HepG2 (cell line): ENCODE results near the gene TRAK1. TPM values are rescaled to one million over a fixed set of nuclear protein-coding genes. Genes with fewer than 3 reads are reported as not detected.

ENCODE experiments used
- ATAC-seq: fragments of 200-7000 bp; cut with Tn5 transposase; 3 replicates; pipeline ENCODE4 v1.9.1; 2020; ENCODE audit warnings: mild to moderate bottlenecking, moderate library complexity
- BruUV-seq: library from RNA; stranded (reverse); fragments of 400-500 nt; replicated peaks from 2 replicates; lab custom pipeline; 2021; lab: Mats Ljungman, UMichigan
- CTCF ChIA-PET: fragments of 300-600 bp; formaldehyde crosslinking; extraction: SDS; loops from one replicate; lab custom pipeline; 2021; ENCODE audit warnings: low total read pairs, inconsistent platforms, low intra/inter-chr PET ratio; lab: Yijun Ruan, JAX
- POLR2A ChIA-PET: fragments of 350-600 bp; sonication (Branson Sonifier 250); formaldehyde crosslinking; loops from one replicate; lab custom pipeline; 2020; ENCODE audit warnings: antibody characterized with exemption, inconsistent platforms; lab: Yijun Ruan, JAX
- DNase-seq: peaks from one replicate; pipeline ENCODE4 v3.0.0-alpha.2; 2015; ENCODE audit warnings: low spot score
- FAIRE-seq: peaks from 3 replicates; lab custom pipeline; 2011; peaks lifted over from hg19 to GRCh38; lab: Jason Lieb, UNC
- H2AFZ ChIP-seq: one replicate; pipeline ENCODE4 v1.6.1; 2011; ENCODE audit warnings: low read length, inconsistent platforms
- H3K27ac ChIP-seq: fragments of 300-600 bp; 3 replicates; pipeline ENCODE4 v1.8.0; 2011; ENCODE audit warnings: mixed run types, mild to moderate bottlenecking, mixed read lengths, low read length, inconsistent platforms; ENCODE audit not compliant: insufficient read depth; ENCODE audit errors: extremely low read length
- H3K27me3 ChIP-seq, 2 experiments: fragments of 200-600 bp in 1 of 2; 2 replicates in 1 of 2; 3 replicates in 1 of 2; pipeline versions ENCODE4 v1.6.0 to v1.8.0; 2011; ENCODE audit warnings: low read length in 2 of 2, mild to moderate bottlenecking in 2 of 2, moderate library complexity in 2 of 2, inconsistent platforms in 1 of 2; ENCODE audit not compliant: insufficient read depth in 2 of 2, control insufficient read depth in 1 of 2
- H3K36me3 ChIP-seq, 2 experiments: fragments of 200-600 bp in 1 of 2; replicated peaks in 1 of 2; 2 replicates in 1 of 2; 3 replicates in 1 of 2; pipeline versions ENCODE4 v1.5.1 to v1.8.0; 2011; ENCODE audit warnings: low read length in 2 of 2, inconsistent platforms in 1 of 2; ENCODE audit not compliant: insufficient read depth in 2 of 2, control insufficient read depth in 1 of 2
- H3K4me1 ChIP-seq: 2 replicates; pipeline ENCODE4 v1.5.1; 2012; ENCODE audit warnings: low read length, inconsistent platforms; ENCODE audit not compliant: insufficient read depth
- H3K4me2 ChIP-seq: 2 replicates; pipeline ENCODE4 v1.6.0; 2011; ENCODE audit warnings: low read depth, low read length, inconsistent platforms
- H3K4me3 ChIP-seq, 3 experiments: fragments of 200-600 bp in 1 of 3; sonication (generic), shearing (Covaris generic) in 1 of 3; replicated peaks in 1 of 3; 2 replicates each; pipeline ENCODE4 v1.5.1; 2011 to 2016; ENCODE audit warnings: low read length in 3 of 3, inconsistent platforms in 2 of 3, low read depth in 2 of 3, mild to moderate bottlenecking in 2 of 3, control low read depth in 1 of 3, mixed read lengths in 1 of 3; ENCODE audit not compliant: insufficient read depth in 1 of 3
- H3K79me2 ChIP-seq: one replicate; pipeline ENCODE4 v1.6.1; 2011; ENCODE audit warnings: low read length, inconsistent platforms; ENCODE audit not compliant: insufficient read depth
- H3K9ac ChIP-seq: 2 replicates; pipeline ENCODE4 v1.6.0; 2011; ENCODE audit warnings: mild to moderate bottlenecking, low read depth, low read length, inconsistent platforms; ENCODE audit not compliant: insufficient read depth
- H3K9me3 ChIP-seq: 2 replicates; pipeline ENCODE4 v1.5.1; 2012; ENCODE audit warnings: mild to moderate bottlenecking, low read length
- H4K20me1 ChIP-seq: 2 replicates; pipeline ENCODE4 v1.6.0; 2011; ENCODE audit warnings: inconsistent platforms, mild to moderate bottlenecking, low read length, moderate library complexity; ENCODE audit not compliant: insufficient read depth
- AGO1 ChIP-seq: fragments of 200-400 bp; formaldehyde crosslinking; IDR thresholded peaks from 2 replicates; pipeline ENCODE4 v1.6.1; 2017; ENCODE audit warnings: mild to moderate bottlenecking, low read depth, low read length, moderate library complexity; ENCODE audit not compliant: poor library complexity, severe bottlenecking
- CREB3 ChIP-seq: sonication (generic); formaldehyde crosslinking; IDR thresholded peaks from 2 replicates; pipeline ENCODE4 v1.5.0; 2020; ENCODE audit warnings: missing genetic modification reagents
- DRAP1 ChIP-seq: IDR thresholded peaks from 2 replicates; pipeline ENCODE4 v1.6.1; 2016; ENCODE audit warnings: missing genetic modification reagents, missing compliant biosample characterization
- HOXA3 ChIP-seq: sonication (generic); formaldehyde crosslinking; IDR thresholded peaks from 2 replicates; pipeline ENCODE4 v1.5.0; 2020; ENCODE audit warnings: missing genetic modification reagents
- KDM3A ChIP-seq: IDR thresholded peaks from 2 replicates; pipeline ENCODE4 v1.6.1; 2018; ENCODE audit warnings: low read depth, missing compliant biosample characterization
- KLF13 ChIP-seq: sonication (generic); formaldehyde crosslinking; IDR thresholded peaks from 2 replicates; pipeline ENCODE4 v1.4.0; 2020; ENCODE audit warnings: mild to moderate bottlenecking, missing genetic modification reagents
- NKX3-1 ChIP-seq: sonication (generic); formaldehyde crosslinking; IDR thresholded peaks from 2 replicates; pipeline ENCODE4 v1.5.0; 2020; ENCODE audit warnings: missing genetic modification reagents
- RNF219 ChIP-seq: sonication (generic); formaldehyde crosslinking; IDR thresholded peaks from 2 replicates; pipeline ENCODE4 v1.5.0; 2020; ENCODE audit warnings: mild to moderate bottlenecking, missing genetic modification reagents
- SMARCC2 ChIP-seq: fragments of 450-650 bp; IDR thresholded peaks from 2 replicates; pipeline ENCODE4 v1.6.1; 2017; ENCODE audit warnings: antibody characterized with exemption, mild to moderate bottlenecking
- ZNF326 ChIP-seq: sonication (generic); formaldehyde crosslinking; IDR thresholded peaks from 2 replicates; pipeline ENCODE4 v1.4.0; 2020; ENCODE audit warnings: missing genetic modification reagents, borderline replicate concordance
- ZNF441 ChIP-seq: sonication (generic); formaldehyde crosslinking; IDR thresholded peaks from 2 replicates; pipeline ENCODE4 v1.7.0; 2021; ENCODE audit warnings: missing genetic modification reagents, borderline replicate concordance
- ZNF580 ChIP-seq: IDR thresholded peaks from 2 replicates; pipeline ENCODE4 v1.6.1; 2016; ENCODE audit warnings: low read depth, borderline replicate concordance
- ZNF678 ChIP-seq: sonication (generic); formaldehyde crosslinking; IDR thresholded peaks from 2 replicates; pipeline ENCODE4 v1.4.0; 2020; ENCODE audit warnings: mild to moderate bottlenecking, missing genetic modification reagents
- ZNF703 ChIP-seq: sonication (generic); formaldehyde crosslinking; IDR thresholded peaks from 2 replicates; pipeline ENCODE4 v1.5.1; 2020; ENCODE audit warnings: missing genetic modification reagents, mild to moderate bottlenecking, moderate library complexity, borderline replicate concordance
- ZSCAN25 ChIP-seq: sonication (generic); formaldehyde crosslinking; IDR thresholded peaks from 2 replicates; pipeline ENCODE4 v1.8.0; 2022; ENCODE audit warnings: mild to moderate bottlenecking, missing genetic modification reagents
- WGBS: methylation state at CpG from one replicate; pipeline ENCODE4 v1.1.6; 2017; ENCODE audit warnings: low lambda C conversion rate; 5-methylcytosine and 5-hydroxymethylcytosine counted together
- in situ Hi-C: cut with HindIII; loops from 2 replicates; pipeline ENCODE4 v1.10.0; 2017; ENCODE audit warnings: low pct_unique_long_range_greater_than_20kb; ENCODE audit not compliant: extremely low pct_ligation_motif_present
- intact Hi-C: fragments of 100-400 bp; cut with micrococcal nuclease; formaldehyde crosslinking; loops from one replicate; pipeline ENCODE4 v1.10.0; 2022; ENCODE audit not compliant: unreplicated experiment
- polyA plus RNA-seq, 8 experiments: library from polyadenylated mRNA; depleted of rRNA in 3 of 8; stranded (reverse) in 7 of 8; unstranded in 1 of 8; fragments of >200 nt; fragmentation: Illumina TruSeq in 4 of 8; extraction: Trizol in 4 of 8; gene quantifications; 2 replicates each; pipeline versions ENCODE4 v1.2.1 to v1.2.3, GENCODE V29; 2011 to 2016; ENCODE audit warnings: low read depth in 4 of 8, missing spikeins in 1 of 8, mixed read lengths in 1 of 8; ENCODE audit not compliant: insufficient read depth in 1 of 8
- total RNA-seq, 5 experiments: library from RNA; depleted of rRNA; stranded (reverse); fragments of >200 nt; fragmentation: Illumina TruSeq; extraction: Trizol; gene quantifications; 2 replicates each; pipeline ENCODE4 v1.2.3, GENCODE V29; 2016; ENCODE audit warnings: low read depth in 1 of 5

The TRAK1 gene
- total and polyA plus RNA-seq, 2 of the 13 experiments (the other 11 are each of a cell fraction or from before 2014, with no cell fraction given) = 20.5 to 46.6 TPM

- no peak overlapping the region for H3K4me3 ChIP-seq
- no TSS peak for BruUV-seq
- no peak for FAIRE-seq
- POLR2A ChIA-PET = interaction anchor here (1.4 kb wide), 1 partner anchor 59 kb away, joined by 4 read pairs; no protein-coding TSS in a partner anchor
- ATAC-seq = no peak
- peaks cover 7% of the 10 kb centered on the region; the same call in 1 of the 2 replicates for H4K20me1 ChIP-seq
- H3K4me1 ChIP-seq = peaks cover 37% of the 10 kb centered on the region
- H2AFZ ChIP-seq = no peak overlapping the region
- H3K79me2 ChIP-seq = peaks cover 36% of the 10 kb centered on the region
- intact Hi-C loops = no loop called here
- no peak overlapping the region for H3K9ac ChIP-seq
- no peak for DNase-seq
- in situ Hi-C loops = no loop called here
- no peak overlapping the region for H3K27ac ChIP-seq
- no peak for TF ChIP-seq ZSCAN25 (CRISPR knock-in tag)
- TF ChIP-seq ZNF703 = no peak
- no peak for TF ChIP-seq NKX3-1 (CRISPR knock-in tag)
- TF ChIP-seq RNF219 (CRISPR knock-in tag) = no peak
- no peak for TF ChIP-seq ZNF580
- no peak for TF ChIP-seq DRAP1 (CRISPR knock-in tag)
- no peak for TF ChIP-seq ZNF441 (CRISPR knock-in tag)
- no peak for TF ChIP-seq ZNF678 (CRISPR knock-in tag)
- TF ChIP-seq CREB3 (CRISPR knock-in tag) = no peak
- TF ChIP-seq HOXA3 (CRISPR knock-in tag) = no peak
- no peak for TF ChIP-seq AGO1
- no peak for TF ChIP-seq SMARCC2
- no peak for TF ChIP-seq KDM3A (CRISPR knock-in tag)
- TF ChIP-seq ZNF326 (CRISPR knock-in tag) = no peak
- no peak for TF ChIP-seq KLF13 (CRISPR knock-in tag)
- H3K27me3 ChIP-seq = no peaks in the 10 kb centered on the region
- WGBS = 100% methylated on average over 3 of the region's 3 CpGs
- no peaks in the 10 kb centered on the region for H3K9me3 ChIP-seq
- no peaks in the 10 kb centered on the region for H3K36me3 ChIP-seq
- no peak overlapping the region for H3K4me2 ChIP-seq
- CTCF ChIA-PET = no interaction called here
Observed at GRCh38 chr3:42078677-42079076, 12.5 kb upstream of the TRAK1 start.
